GM19395 (cell line): Measurements from ENCODE around the gene TWIST2.

Source experiments
- ATAC-seq: cut with Tn5 transposase; IDR thresholded peaks from one replicate; pipeline ENCODE4 v1.9.1; 2021; ENCODE audit warnings: mild to moderate bottlenecking, moderate library complexity; ENCODE audit not compliant: unreplicated experiment

The TWIST2 gene

GRCh38 chr2:238847841-238848690 is at the start of gene TWIST2:
TWIST2 (plus strand) TSS chr2:238848085; CDS start chr2:238848216, 131 bp downstream.
- ATAC-seq, result no peak

- ATAC-seq, result no peak
These were observed 46.1 kb upstream of the TWIST2 start for GRCh38 chr2:238801791-238802190.

GRCh38 chr2:238802957-238803356 is 44.9 kb upstream of the TWIST2 start:
- ATAC-seq, result no peak

DNA sequence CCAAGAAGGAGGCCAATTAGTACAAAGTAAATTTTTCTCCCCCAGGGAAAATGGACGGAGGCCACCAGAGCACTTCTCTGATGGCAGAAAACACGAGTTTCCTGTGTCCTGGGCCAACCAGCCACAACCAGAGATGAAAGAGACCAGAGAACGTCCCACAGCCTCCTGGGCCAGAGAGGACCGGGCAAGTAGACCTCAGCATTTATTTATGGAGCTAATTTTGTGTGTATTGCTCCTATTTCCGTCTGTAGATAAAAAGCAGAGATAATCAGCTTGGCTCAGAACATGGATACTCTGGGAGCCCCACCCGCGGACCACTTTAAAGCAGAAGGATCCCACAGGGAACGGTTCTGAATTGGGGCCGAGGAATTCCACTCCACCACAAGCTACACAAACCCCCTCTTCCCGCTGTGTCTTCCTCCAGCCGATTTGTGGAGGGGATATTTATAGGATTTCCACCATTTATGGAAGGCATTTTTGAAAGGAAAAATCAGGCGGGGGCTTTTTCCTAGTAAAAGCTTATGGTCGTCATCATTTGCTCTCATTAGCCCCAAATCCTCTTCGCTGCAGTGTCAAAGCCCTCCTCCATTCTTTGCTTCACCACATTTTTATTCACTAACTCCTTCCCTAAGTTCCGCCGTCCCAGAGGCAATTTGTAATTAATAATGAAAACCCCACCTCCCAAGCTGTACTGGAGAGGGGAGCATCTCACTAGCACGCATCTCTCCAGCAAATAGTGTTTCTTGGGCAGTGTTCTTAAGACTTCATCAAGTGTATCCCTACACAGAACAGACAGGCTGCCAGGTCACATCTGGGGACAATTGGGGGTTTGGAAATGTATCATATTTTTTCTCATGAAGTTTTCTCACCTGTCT is 43.7 kb upstream of the TWIST2 start:
- ATAC-seq, result no peak

- no peak for ATAC-seq
These were observed 39.1 kb upstream of the TWIST2 start for GRCh38 chr2:238808761-238809160.

DNA sequence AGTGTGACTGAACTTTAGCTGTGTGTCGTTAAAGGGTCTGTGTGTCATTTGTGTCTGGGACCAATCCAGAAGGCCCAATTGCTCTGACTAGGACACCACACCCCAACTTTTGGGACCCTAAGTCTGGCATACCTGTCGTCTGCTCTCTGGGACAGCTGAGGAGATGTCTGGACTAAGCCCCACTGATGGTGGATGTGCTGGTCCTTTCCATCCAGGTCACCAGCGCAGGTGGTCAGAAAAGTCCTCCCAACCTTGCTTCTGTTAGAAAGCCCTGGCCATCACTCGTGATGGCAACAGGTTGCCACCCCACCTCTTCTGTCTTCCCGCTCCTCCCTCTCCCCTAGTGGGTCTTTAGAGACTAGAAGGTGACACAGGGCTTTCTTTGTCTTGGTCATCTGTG is 37.6 kb upstream of the TWIST2 start:
- no peak for ATAC-seq

DNA sequence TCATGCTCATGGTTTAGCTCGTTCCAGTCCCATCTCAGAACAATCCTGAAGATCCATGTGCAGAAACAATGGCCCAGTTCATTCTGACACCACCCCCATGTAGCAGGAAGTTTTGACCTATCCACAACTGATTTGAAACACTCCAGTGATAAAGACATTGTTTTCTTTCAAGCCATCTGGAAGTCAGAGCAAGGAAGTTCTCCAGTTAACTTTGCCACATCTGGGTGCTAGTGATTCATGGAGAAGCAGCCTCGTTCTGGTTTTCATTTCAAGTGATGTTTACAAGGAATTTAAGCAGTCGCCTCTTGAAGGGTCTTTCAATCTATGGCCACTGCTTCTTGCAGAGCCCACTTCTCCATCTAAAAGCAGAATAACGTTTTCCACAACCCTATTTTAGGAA is 36.6 kb upstream of the TWIST2 start:
- no peak for ATAC-seq

GRCh38 chr2:238811759-238812158 is 36.1 kb upstream of the TWIST2 start:
- ATAC-seq, result no peak

GRCh38 chr2:238813109-238813508 is 34.8 kb upstream of the TWIST2 start:
- ATAC-seq, result no peak

- no peak for ATAC-seq
These were observed 33.1 kb upstream of the TWIST2 start for GRCh38 chr2:238814815-238815214.

DNA sequence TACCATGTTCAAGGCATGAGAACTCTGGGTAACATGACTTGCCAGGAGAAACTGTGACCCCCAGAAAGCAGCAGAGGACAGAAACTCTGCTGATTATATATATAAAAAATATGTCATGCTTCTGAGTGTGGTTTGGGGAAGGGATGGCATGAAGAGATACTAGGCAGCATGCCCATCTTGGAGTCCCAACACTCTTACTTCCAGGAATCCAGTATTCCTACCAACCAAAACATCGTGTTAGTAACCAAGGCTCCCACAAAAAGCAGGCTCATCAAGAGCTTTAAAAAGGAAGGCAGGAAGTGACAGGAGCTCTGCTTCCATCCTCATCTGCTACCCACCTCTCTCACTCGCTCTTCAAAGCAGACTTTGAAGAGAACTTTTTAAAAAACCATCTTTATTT is 31.6 kb upstream of the TWIST2 start:
- ATAC-seq, result no peak

DNA sequence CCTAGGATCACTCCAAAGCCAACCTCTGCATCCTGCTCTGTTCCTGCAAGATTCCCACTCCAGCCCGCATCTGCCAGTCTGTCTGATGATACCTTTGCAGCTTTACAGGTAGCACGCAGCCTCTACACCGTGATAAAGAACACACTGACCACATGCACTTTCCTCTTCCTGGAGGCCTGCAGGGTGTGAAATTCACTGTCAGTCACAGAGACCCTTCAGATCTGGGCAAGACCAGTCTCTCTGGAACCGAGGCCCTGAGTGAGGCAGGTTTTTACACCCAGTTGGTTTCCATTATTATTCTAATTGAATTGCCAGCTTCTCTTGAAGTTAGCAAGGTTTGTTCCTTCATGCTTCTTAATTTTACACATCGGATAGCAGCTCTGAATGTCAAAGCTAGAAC is 30.5 kb upstream of the TWIST2 start:
- ATAC-seq, result no peak

DNA sequence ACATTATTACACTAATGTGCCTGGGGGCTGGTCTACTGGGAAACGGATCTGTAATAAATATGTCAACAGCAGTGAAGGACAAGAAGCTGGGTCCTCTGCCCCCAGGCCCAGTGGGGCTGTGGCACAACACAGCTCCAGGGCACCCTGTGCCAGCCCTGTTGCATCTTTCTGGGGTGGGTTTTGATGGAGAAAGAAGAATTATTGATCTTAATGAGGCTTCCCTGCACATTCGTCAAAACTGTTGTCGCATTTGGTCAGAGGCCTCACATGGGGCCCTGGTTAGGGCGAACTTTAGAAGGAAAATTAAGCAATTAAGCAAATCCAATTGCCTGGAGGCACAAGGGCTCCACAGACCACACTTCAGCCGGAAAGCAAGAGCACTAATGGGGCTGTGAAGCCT is 30.0 kb upstream of the TWIST2 start:
- no peak for ATAC-seq

DNA sequence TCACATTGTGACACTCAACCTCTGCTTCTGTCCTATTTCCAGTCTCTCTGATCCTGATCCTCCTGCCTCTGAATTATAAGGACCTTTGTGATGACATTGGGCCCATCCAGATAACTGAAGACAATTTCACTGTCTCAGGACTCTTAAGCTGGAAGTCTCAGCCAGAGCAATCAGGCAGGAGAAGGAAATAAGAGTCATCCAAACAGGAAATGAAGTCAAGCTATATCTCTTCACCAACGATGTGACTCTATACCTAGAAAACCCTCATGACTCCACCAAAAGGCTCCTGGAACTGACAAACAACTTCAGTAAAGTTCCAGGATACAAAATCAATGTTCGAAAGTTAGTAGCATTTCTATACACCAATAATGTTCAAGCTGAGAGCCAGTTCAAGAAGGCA is 29.3 kb upstream of the TWIST2 start:
- no peak for ATAC-seq

- no peak for ATAC-seq
These were observed 27.7 kb upstream of the TWIST2 start for GRCh38 chr2:238820197-238820596.

DNA sequence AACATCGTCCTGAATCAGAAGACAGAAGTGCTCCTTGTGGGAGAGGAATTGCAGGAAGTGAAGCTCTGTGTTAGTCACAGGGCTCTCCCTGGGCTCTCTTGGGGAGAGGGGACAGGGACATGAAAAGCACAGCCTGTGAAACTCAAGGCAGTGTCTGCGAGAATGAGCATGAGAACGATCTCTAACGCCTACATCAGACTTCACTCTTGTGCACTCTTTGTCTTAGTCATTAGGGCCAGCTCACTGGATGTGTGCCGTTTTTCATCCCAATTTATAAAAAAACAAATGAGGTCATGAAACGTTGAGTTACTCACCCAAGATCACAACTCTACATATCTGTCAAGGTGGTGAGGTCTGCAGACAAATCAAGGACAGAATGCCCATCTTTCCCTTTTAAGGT is 27.0 kb upstream of the TWIST2 start:
- ATAC-seq, result no peak

DNA sequence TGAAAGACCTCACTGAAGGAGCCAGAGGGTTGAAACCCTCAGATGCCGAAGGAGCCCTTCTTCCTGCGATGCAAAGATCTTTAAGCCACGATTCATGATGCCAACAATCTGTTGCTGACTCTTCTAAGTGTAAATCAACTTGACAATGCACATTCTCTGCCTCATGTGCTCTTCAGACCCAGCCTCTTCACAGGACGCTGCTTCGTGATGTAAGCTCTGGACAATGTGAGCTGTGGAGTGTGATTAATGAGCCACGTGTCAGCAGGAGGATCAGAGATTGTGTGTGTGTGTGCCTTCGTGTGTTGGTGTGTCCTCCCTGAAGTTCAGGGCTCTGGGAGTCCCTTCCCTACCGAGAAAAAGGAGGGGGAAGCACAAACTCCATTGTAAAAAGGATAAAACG is 26.5 kb upstream of the TWIST2 start:
- ATAC-seq, result no peak

- ATAC-seq, result no peak
These were observed 25.8 kb upstream of the TWIST2 start for GRCh38 chr2:238821944-238822670.

DNA sequence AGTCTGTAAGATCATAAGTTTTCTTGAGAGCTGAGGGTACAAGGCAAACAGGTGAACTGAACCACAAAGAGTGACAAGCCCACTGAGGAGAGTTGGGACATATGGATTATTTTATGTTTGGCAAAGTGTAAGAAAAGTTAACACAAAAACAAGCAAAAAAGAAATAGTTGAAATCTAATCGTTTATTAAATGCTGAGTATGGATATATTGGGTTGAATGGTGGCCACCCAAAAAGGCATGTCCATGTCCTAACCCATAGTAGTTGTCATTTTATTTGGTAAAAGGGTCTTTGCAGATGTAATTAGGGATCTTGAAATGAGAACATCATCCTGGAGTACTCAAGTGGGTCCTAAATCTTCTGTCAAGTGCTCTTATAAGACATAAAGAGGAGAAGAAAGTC is 24.9 kb upstream of the TWIST2 start:
- ATAC-seq, result no peak

GRCh38 chr2:238831177-238831576 is 16.7 kb upstream of the TWIST2 start:
- no peak for ATAC-seq

- no peak for ATAC-seq
These were observed 12.9 kb upstream of the TWIST2 start for GRCh38 chr2:238834982-238835381.
